Purkinje cell (primary cell): Measurements from ENCODE around the gene DEFB112. TPM values are rescaled to one million over a fixed set of nuclear protein-coding genes. Genes with fewer than 3 reads are reported as not detected.

ENCODE experiments used
- polyA plus RNA-seq: library from polyadenylated mRNA; unstranded; fragments of >200 nt; fragmentation: Nextera tagmentation; gene quantifications from 2 replicates; pipeline ENCODE4 v1.2.1, GENCODE V29; 2014

Gene DEFB112, protein sequence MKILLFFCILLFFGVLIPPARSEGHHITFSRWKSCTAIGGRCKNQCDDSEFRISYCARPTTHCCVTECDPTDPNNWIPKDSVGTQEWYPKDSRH
- polyA plus RNA-seq = not detected in 2 replicates

DNA sequence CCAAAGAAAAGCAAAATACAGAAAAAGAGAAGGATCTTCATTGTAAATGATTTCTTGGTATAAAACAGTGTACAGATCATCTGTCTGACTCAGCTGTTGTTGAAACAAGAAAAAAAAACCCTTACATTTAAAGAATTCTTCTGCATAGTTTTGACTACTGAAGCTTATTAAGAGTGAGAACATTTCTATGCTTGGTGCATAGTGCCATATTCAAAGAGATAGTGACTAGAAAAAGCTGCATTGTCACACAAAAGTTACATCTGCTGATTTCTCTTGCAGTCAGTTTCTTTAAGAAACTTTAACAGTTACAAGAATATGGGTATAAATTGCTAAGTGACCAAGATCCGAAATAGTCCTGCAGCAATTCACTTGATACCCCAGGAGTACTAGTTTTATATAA lies at the start of gene DEFB112:
Gene DEFB112, minus strand, starts transcription at position 101 of the 400 bp plus-strand sequence. Its CDS starts 60 bp downstream, at position 41.

DNA sequence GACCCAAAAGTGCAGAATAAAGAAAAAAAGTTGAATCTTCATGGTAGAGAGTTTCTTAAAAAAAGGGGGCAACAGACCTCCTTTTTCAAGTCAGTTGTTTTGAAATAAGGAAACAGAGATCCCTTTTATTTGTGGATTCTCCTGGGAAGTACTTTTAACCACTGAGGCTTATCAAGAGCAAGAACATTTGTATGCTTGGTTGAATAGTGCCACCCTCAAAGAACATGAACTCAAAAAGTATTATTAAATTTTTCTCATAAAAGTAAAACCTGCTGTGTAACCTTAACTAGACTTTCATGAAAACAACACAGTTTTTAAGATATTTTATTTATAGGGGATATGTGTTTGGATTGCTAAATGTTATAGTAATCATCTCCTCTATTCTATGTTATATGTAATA lies 27.8 kb downstream of the DEFB112 start, which contains the start of gene DEFB110:
Gene DEFB110, minus strand, starts transcription at position 101 of the 400 bp plus-strand sequence. Its CDS starts 59 bp downstream, at position 42.

Other genes with a start within 250 kb of the DEFB112 start
- not detected in 2 replicates for gene CRISP1, start 183.4 kb downstream of the DEFB112 start, polyA plus RNA-seq
- not detected in 2 replicates for gene DEFB114, start 85.8 kb downstream of the DEFB112 start, polyA plus RNA-seq
- not detected in 2 replicates for gene DEFB113, start 80.3 kb downstream of the DEFB112 start, polyA plus RNA-seq
- gene DEFB110, start 27.9 kb downstream of the DEFB112 start, polyA plus RNA-seq = not detected in 2 replicates